GM15510 (cell line): ENCODE results near the gene TDRD15.

Experiments used
- POLR2A ChIP-seq: IDR thresholded peaks from 3 replicates; pipeline ENCODE4 v1.6.1; 2011; ENCODE audit warnings: borderline replicate concordance; ENCODE audit not compliant: insufficient read length; ENCODE audit errors: extremely low read depth

TDRD15 gene

DNA sequence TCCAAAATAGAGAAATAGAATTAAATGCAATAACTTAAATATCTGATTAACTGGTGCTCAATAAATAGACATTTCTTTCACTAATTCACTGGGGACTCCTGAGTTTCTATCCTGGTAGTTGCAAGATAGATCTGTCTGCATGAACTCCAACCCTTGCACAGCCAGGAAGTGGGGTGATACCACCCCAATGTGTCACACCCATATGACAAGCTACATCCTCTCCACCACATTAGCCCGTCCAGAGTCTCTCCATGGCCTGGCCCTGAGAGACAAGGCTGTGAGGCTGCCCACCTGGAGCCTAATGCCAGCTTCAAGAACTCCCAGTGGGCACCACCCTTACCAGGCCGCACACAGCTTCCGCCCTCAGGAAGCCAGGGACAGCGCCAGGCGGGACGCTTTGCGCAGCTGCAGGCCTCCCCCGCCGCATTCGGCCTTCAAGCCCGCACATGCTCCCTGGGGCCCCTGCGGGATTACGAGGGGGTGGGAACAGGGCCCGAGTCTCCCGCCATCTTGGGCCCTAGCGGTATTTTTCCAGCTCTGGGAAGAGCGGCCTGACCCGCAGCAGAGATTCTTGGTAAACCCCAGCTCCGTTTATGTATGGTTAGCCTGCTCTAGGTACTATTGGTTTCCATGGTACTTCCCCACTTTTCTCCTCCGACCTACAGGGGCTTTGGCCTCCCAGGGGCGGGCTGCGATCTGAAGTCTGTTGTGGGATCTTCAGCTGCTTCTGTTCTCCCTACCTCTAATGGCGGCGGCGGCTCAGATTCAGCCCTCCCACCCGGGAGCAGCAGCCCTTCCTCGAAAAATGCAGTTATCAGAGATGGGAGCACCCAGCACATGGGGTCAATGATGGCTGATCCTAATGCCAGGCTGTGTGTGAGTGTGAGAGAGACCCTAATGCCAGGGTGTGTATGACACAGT lies at the start of gene TDRD15:
Gene TDRD15, plus strand, starts transcription at position 496 of the 921 bp plus-strand sequence. CDS start 13,500 bp downstream, outside the sequence.
- no peak for TF ChIP-seq POLR2A

DNA sequence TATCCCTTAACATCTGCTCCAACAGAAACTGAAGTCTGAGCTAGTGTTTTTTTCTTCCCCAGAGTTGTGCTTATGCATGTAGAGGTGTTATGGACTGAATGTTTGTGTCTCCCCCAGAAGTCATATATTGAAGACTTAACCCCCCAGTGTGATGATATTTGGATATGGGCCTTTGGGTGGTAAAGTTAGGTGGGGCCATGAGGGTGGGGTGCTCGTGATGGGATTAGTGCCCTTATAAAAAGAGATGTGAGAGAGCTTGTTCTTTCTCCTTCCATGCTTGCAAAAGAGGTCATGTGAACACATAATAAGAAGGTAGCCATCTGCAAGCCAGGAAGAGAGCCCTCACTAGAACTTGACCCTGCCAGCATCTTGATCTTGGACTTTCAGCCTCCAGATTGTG lies 45.5 kb upstream of the TDRD15 start:
- no peak for TF ChIP-seq POLR2A

DNA sequence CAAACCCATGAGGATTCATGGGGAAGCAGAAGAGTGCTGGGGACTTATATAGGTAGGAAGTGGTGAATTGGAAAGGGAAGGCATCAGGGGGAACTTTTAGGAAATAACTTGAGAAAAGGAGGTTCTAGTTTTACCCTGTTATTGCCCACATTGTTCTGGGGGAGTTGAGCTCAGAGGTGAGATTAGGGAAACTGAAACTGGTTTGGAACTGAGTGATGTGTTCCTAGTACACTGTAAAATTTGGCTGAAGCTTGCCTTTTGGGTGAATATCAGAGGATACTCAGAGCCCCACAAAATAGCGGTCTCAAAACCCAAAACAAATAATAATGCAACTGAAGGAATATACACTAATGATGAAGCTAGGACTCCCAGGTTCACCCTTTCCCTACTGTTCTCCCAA lies 40.3 kb upstream of the TDRD15 start:
- TF ChIP-seq POLR2A = no peak

GRCh38 chr2:21084401-21084800 lies 39.4 kb upstream of the TDRD15 start:
- no peak for TF ChIP-seq POLR2A

- TF ChIP-seq POLR2A = no peak
Measured at GRCh38 chr2:21092308-21092869, 31.4 kb upstream of the TDRD15 start.

- no peak for TF ChIP-seq POLR2A
Measured at GRCh38 chr2:21095178-21095577, 28.6 kb upstream of the TDRD15 start.

DNA sequence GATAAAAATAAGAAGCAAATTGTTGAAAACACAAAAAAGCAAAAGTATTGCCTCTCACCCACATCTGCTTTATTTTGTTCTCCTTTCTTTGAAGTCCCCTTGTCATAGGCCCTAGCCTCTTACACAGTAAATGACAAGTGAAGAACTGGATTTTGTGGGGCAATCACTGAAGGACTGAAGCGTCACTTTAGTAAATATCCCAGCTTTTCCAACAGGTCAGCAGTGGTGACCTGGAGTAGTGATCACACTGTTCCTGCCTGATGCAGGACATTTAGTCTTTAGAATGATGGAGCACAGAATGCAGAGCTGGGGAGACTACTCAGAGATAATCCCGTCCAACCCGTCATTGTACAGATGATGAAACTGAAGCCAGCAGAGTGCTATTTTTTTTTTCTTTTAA lies 28.1 kb upstream of the TDRD15 start:
- TF ChIP-seq POLR2A = no peak

GRCh38 chr2:21096458-21096857 lies 27.3 kb upstream of the TDRD15 start:
- TF ChIP-seq POLR2A = no peak

DNA sequence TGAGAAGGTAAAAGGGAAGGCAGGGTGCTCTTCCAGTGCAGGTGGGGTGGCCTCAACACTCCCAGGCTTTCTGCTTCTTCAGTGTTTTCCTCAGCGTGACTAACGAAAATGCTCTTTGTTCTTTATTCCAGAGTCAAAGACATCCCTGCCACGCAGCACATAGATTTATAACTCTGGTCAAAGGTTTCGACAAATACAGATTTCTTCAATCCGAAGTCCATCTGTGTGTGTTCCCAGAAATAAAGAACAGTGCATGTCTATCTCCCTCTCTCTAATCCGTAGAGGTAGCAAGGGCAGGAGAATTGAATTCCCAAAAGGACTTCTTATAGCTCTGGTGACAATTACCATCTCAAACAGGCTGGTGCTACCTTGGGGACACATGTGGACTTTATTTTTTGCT lies 26.4 kb upstream of the TDRD15 start:
- no peak for TF ChIP-seq POLR2A

- TF ChIP-seq POLR2A = no peak
Measured at GRCh38 chr2:21098294-21098693, 25.5 kb upstream of the TDRD15 start.

GRCh38 chr2:21099281-21099907 lies 24.4 kb upstream of the TDRD15 start:
- TF ChIP-seq POLR2A = no peak

- TF ChIP-seq POLR2A = no peak
Measured at GRCh38 chr2:21102356-21102755, 21.4 kb upstream of the TDRD15 start.

GRCh38 chr2:21103274-21103891 lies 20.4 kb upstream of the TDRD15 start:
- TF ChIP-seq POLR2A = no peak

DNA sequence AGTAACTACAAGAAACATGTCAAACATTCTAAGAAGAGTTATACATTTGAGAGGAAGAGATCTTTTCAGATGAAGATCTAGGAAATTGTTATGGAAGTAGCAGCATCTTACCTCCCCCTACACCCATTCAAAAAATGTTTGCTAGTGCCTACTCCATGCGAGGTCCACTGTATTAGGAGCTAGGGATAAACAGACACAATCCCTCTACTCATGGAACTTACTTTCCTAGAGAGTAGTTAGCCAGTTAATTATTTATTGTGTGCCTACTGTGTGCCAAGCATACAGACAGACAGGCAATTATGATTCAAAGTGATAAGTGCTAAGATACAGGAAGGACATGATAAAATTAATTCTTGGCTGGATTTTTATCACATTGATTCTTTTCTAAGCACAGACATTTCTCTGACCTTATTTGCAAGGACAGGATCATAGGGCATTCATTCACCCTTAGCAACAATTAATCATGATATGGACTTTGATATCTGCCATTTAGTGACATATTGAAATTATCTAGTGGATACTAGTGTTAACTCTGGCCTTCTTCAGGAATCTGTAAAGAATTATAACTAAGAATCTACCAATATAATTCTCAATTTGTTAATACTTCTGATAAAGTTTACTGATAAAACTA lies 19.6 kb upstream of the TDRD15 start:
- no peak for TF ChIP-seq POLR2A

GRCh38 chr2:21111012-21111411 lies 12.8 kb upstream of the TDRD15 start:
- no peak for TF ChIP-seq POLR2A
